ENCODE measurements around the gene GIMAP5. TPM values are rescaled to one million over a fixed set of nuclear protein-coding genes. Genes with fewer than 3 reads are reported as not detected.

GIMAP5 gene
- total and polyA plus RNA-seq, 3 experiments from 2014 or later = 63.9 to 475 (median 70.4) TPM

Other genes with a start within 250 kb of the GIMAP5 start
- 10 to 100 TPM; 47.3 to 51.4 TPM for gene GIMAP7, start 222.5 kb upstream of the GIMAP5 start, total RNA-seq
- 861 TPM for gene GIMAP7, start 222.5 kb upstream of the GIMAP5 start, polyA plus RNA-seq
- gene GIMAP4, start 170.0 kb upstream of the GIMAP5 start, total RNA-seq = 10 to 100 TPM; 57.3 to 59.3 TPM
- gene GIMAP4, start 170.0 kb upstream of the GIMAP5 start, polyA plus RNA-seq = 577 TPM
- gene GIMAP6, start 105.0 kb upstream of the GIMAP5 start, total RNA-seq = 10 to 100 TPM; 44.9 to 45.8 TPM
- gene GIMAP6, start 105.0 kb upstream of the GIMAP5 start, polyA plus RNA-seq = 199 TPM
- 10 to 100 TPM; 40.4 to 42.9 TPM for gene GIMAP2, start 51.7 kb upstream of the GIMAP5 start, total RNA-seq
- 88.0 TPM for gene GIMAP2, start 51.7 kb upstream of the GIMAP5 start, polyA plus RNA-seq
- gene GIMAP1, start 20.8 kb upstream of the GIMAP5 start, total RNA-seq = 10 to 100 TPM in 1 of 2 experiments, 1 to 10 TPM in 1; 9.8 to 10.0 TPM
- 86.1 TPM for gene GIMAP1, start 20.8 kb upstream of the GIMAP5 start, polyA plus RNA-seq
- gene TMEM176B, start 62.9 kb downstream of the GIMAP5 start, total RNA-seq = under 1 TPM; 0.20 to 0.27 TPM
- gene TMEM176B, start 62.9 kb downstream of the GIMAP5 start, polyA plus RNA-seq = not detected
- gene TMEM176A, start 63.4 kb downstream of the GIMAP5 start, total RNA-seq = under 1 TPM in 1 of 2 experiments, not detected in 1; 0.26 TPM
- gene TMEM176A, start 63.4 kb downstream of the GIMAP5 start, polyA plus RNA-seq = not detected
- gene AOC1, start 115.1 kb downstream of the GIMAP5 start, total RNA-seq = not detected
- gene AOC1, start 115.1 kb downstream of the GIMAP5 start, polyA plus RNA-seq = not detected
- under 1 TPM; 0.11 to 0.24 TPM for gene KCNH2, start 240.9 kb downstream of the GIMAP5 start, total RNA-seq
- 0.63 TPM for gene KCNH2, start 240.9 kb downstream of the GIMAP5 start, polyA plus RNA-seq

All from CD8-positive, alpha-beta memory T cell (primary cell).